Thyroid gland (tissue), 4 donors: ENCODE measurements around the gene VPS8. TPM values are rescaled to one million over a fixed set of nuclear protein-coding genes. Genes with fewer than 3 reads are reported as not detected.
A peak's percentile ranks its signal among the peaks of the same experiment; 100 is the strongest.
"Not testable (repeated sequence)": the region's sequence is repeated elsewhere in the genome, so short reads cannot be mapped to it uniquely, and the experiment has no call there.

Source experiments
- DNase-seq, 2 donors: peaks; one replicate each; pipeline ENCODE4 v3.0.0-alpha.2; 2019
- H3K27ac ChIP-seq, 3 donors: fragments of 200-600 bp; sonication (generic); 1 replicate in 2 of 3; 2 replicates in 1 of 3; pipeline ENCODE4 v1.5.1; 2016 to 2019; ENCODE audit warnings: mild to moderate bottlenecking in 1 of 3, moderate library complexity in 1 of 3
- H3K27me3 ChIP-seq: fragments of 200-600 bp; sonication (generic); one replicate; pipeline ENCODE4 v1.5.1; 2019
- H3K36me3 ChIP-seq, 2 donors: fragments of 200-600 bp; sonication (generic); one replicate each; pipeline ENCODE4 v1.5.1; 2016 to 2019
- H3K4me1 ChIP-seq, 2 donors: fragments of 200-600 bp; sonication (generic); one replicate each; pipeline ENCODE4 v1.5.1; 2017 to 2019
- H3K4me3 ChIP-seq, 3 donors: fragments of 200-600 bp; sonication (generic); replicated peaks in 1 of 3; 1 replicate in 2 of 3; 2 replicates in 1 of 3; pipeline ENCODE4 v1.5.1; 2016; ENCODE audit warnings: mild to moderate bottlenecking in 1 of 3
- H3K9me3 ChIP-seq: fragments of 200-600 bp; sonication (generic); one replicate; pipeline ENCODE4 v1.5.1; 2017
- POLR2A ChIP-seq, 2 donors: fragments of 450-650 bp; IDR thresholded peaks; one replicate each; pipeline ENCODE4 v1.6.1; 2017; ENCODE audit warnings: antibody characterized with exemption in 2 of 2, mild to moderate bottlenecking in 2 of 2, moderate library complexity in 1 of 2
- WGBS, 2 donors: methylation state at CpG; one replicate each; pipeline ENCODE4 v1.1.5; 2017; 5-methylcytosine and 5-hydroxymethylcytosine counted together
- intact Hi-C: fragments of 100-400 bp; cut with DNase I; formaldehyde crosslinking; loops from one replicate; pipeline ENCODE4 v1.15.1; 2023
- total RNA-seq, 4 donors: library from RNA; depleted of rRNA; stranded (reverse); fragments of >200 nt; gene quantifications; one replicate each; pipeline ENCODE4 v1.2.3, GENCODE V29; 2016
- TF ChIP-seq, protein P1 (sequence below), 6 experiments: fragments of 200-600 bp in 3 of 6; fragments of 450-650 bp in 3 of 6; sonication (generic) in 3 of 6; IDR thresholded peaks; one replicate each; pipeline ENCODE4 v1.5.1; 2016 to 2019; ENCODE audit warnings: antibody characterized with exemption in 6 of 6, mild to moderate bottlenecking in 2 of 6, inconsistent platforms in 1 of 6, moderate library complexity in 1 of 6

The VPS8 gene
- total RNA-seq, 4 donors from 2014 or later: 85.6 to 171 (median 103) TPM

- Histone ChIP-seq H3K36me3 (no peaks in the 10 kb centered on the region), H3K4me1 (no peaks in the 10 kb centered on the region), H3K27me3 (no peaks in the 10 kb centered on the region), H3K4me3 (no peak overlapping the region), H3K9me3 (no peaks in the 10 kb centered on the region), H3K27ac (no peak overlapping the region)
- intact Hi-C loops: no loop called here
- no peak for DNase-seq
- 97 to 99% methylated on average over 3 of the region's 4 CpGs for WGBS, 2 donors
- TF ChIP-seq POLR2A (IDR thresholded peaks at IDR 0.05): no peak
- TF ChIP-seq, protein P1, sequence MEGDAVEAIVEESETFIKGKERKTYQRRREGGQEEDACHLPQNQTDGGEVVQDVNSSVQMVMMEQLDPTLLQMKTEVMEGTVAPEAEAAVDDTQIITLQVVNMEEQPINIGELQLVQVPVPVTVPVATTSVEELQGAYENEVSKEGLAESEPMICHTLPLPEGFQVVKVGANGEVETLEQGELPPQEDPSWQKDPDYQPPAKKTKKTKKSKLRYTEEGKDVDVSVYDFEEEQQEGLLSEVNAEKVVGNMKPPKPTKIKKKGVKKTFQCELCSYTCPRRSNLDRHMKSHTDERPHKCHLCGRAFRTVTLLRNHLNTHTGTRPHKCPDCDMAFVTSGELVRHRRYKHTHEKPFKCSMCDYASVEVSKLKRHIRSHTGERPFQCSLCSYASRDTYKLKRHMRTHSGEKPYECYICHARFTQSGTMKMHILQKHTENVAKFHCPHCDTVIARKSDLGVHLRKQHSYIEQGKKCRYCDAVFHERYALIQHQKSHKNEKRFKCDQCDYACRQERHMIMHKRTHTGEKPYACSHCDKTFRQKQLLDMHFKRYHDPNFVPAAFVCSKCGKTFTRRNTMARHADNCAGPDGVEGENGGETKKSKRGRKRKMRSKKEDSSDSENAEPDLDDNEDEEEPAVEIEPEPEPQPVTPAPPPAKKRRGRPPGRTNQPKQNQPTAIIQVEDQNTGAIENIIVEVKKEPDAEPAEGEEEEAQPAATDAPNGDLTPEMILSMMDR (IDR thresholded peaks at IDR 0.05): no peak
Observed at GRCh38 chr3:184895350-184895749, 83.4 kb downstream of the VPS8 start.

GRCh38 chr3:184896336-184896735 is 84.4 kb downstream of the VPS8 start:
- Histone ChIP-seq H3K9me3 (no peaks in the 10 kb centered on the region), H3K27me3 (no peaks in the 10 kb centered on the region), H3K36me3 (no peaks in the 10 kb centered on the region), H3K27ac (no peak overlapping the region), H3K4me3 (no peak overlapping the region), H3K4me1 (no peaks in the 10 kb centered on the region)
- intact Hi-C loops: no loop called here
- TF ChIP-seq, protein P1 (IDR thresholded peaks at IDR 0.05): peak in 1 of 6 experiments; percentile 13
- no peak for TF ChIP-seq POLR2A (IDR thresholded peaks at IDR 0.05)
- no peak for DNase-seq
- WGBS, 2 donors: 96 to 97% methylated on average over 2 of the region's 2 CpGs

- H3K4me1 ChIP-seq: no peaks in the 10 kb centered on the region
- no peaks in the 10 kb centered on the region for H3K27me3 ChIP-seq
- intact Hi-C loops: no loop called here
- no peak for DNase-seq
- WGBS, 2 donors: 90% methylated on average over 5 of the region's 5 CpGs
- H3K36me3 ChIP-seq: peaks cover 0 to 5% of the 10 kb centered on the region in 2 donors
- no peaks in the 10 kb centered on the region for H3K9me3 ChIP-seq
- H3K4me3 ChIP-seq: no peak overlapping the region
- TF ChIP-seq POLR2A (IDR thresholded peaks at IDR 0.05): no peak
- TF ChIP-seq, protein P1 (IDR thresholded peaks at IDR 0.05): no peak
- H3K27ac ChIP-seq: no peak overlapping the region
Observed at GRCh38 chr3:184899953-184900595, 88.1 kb downstream of the VPS8 start.

DNA sequence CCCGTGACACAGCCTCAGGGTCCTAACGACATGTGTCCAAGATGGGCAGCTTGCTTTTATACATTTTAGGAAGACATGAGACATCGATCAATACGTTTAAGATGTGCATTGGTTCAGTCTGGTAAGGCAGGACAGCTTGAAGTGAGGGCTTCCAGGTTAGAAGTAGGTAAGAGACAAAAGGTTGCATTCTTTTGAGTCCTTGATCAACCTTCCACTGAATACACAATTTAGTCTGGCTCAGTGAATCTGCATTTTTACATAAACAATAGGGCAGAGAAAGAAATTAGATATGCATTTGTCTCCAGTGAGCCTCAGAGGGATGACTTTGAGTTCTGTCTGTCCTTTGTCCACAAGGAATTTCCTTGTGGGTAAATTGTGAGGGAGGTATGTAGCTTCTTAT is 95.1 kb downstream of the VPS8 start:
- H3K27me3 ChIP-seq, H3K9me3 ChIP-seq, H3K27ac ChIP-seq, H3K4me1 ChIP-seq, DNase-seq, intact Hi-C loops, H3K36me3 ChIP-seq, H3K4me3 ChIP-seq: not testable (repeated sequence)
- 90 to 91% methylated on average over 4 of the region's 4 CpGs for WGBS, 2 donors

DNA sequence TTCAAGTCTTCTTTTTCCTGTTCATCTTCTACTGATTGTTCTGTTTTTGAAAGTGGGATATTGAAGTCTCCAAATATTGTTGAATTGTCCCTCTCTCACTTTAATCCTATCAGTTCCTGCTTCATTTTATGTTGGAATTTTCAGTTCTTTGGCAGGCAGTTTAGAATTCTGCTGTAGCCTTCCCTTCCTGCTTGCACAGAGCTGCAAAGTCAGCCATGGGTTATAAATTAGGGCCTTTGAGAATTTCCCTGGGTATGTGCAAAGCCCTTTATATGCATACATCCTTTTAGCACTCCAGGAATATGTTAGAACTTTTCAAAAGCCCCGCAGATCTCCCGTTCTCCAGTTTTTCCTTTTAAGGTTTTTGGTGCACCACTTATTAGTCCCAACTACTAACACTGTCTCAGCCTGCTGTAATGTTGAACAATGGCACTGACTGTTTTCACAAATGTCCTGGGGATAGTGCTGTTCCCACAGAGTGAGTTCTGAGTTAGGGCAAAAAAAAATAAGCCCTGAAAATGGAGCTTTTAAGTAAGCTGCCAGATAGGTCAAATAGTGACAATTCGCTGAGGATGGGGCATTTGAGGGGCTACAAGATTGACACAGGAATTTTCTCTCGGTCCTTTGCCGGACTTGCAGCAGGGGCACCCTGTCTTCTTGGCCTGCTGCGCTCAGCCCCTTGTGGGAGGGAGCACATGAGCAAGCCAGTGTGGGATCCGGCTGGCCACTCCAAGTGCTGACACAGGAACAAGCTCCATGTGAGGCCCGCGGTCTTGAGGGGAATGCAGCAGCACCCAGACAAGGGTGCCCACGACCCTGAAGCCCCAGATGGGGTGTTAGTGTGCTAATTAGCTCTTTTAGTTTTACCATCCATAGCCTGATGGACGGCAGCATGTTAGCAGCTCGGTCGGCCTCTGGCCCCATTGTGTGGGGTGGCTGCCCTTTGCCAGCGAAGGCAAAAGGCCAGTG is 96.0 kb downstream of the VPS8 start:
- H3K27me3 ChIP-seq: no peaks in the 10 kb centered on the region
- peaks cover 0 to 5% of the 10 kb centered on the region in 2 donors for H3K36me3 ChIP-seq
- H3K9me3 ChIP-seq: no peaks in the 10 kb centered on the region
- TF ChIP-seq, protein P1 (IDR thresholded peaks at IDR 0.05): no peak
- TF ChIP-seq POLR2A (IDR thresholded peaks at IDR 0.05): no peak
- no peak overlapping the region for H3K27ac ChIP-seq
- intact Hi-C loops: no loop called here
- H3K4me3 ChIP-seq: no peak overlapping the region
- DNase-seq: no peak
- 91 to 93% methylated on average over 11 to 14 of the region's 14 CpGs for WGBS, 2 donors
- H3K4me1 ChIP-seq: peaks cover 4 to 8% of the 10 kb centered on the region in 2 donors
